Karpas-422 (cell line): ENCODE measurements around the gene CCSER1. TPM values are rescaled to one million over a fixed set of nuclear protein-coding genes. Genes with fewer than 3 reads are reported as not detected.

Source experiments
- DNase-seq: peaks from one replicate; pipeline ENCODE4 v3.0.0-alpha.2; 2015
- H2AFZ ChIP-seq: fragments of 200-600 bp; sonication (generic); 2 replicates; pipeline ENCODE4 v1.6.1; 2014; ENCODE audit warnings: antibody characterized with exemption, low read length, mixed read lengths
- H3K27ac ChIP-seq: fragments of 200-600 bp; sonication (generic); 2 replicates; pipeline ENCODE4 v1.5.1; 2014; ENCODE audit warnings: mild to moderate bottlenecking, low read length, moderate library complexity
- H3K27me3 ChIP-seq: fragments of 200-600 bp; sonication (generic); 2 replicates; pipeline ENCODE4 v1.6.1; 2014; ENCODE audit warnings: low read length, mixed read lengths
- H3K36me3 ChIP-seq: fragments of 200-600 bp; sonication (generic); 2 replicates; pipeline ENCODE4 v1.6.1; 2014; ENCODE audit warnings: low read length, mixed read lengths; ENCODE audit not compliant: insufficient read depth
- H3K4me1 ChIP-seq: fragments of 200-600 bp; sonication (generic); 2 replicates; pipeline ENCODE4 v1.6.1; 2014; ENCODE audit warnings: mild to moderate bottlenecking, low read length, mixed read lengths
- H3K4me2 ChIP-seq: fragments of 200-600 bp; sonication (generic); 2 replicates; pipeline ENCODE4 v1.6.1; 2014; ENCODE audit warnings: low read length, low read depth, mild to moderate bottlenecking; ENCODE audit not compliant: poor library complexity, severe bottlenecking
- H3K4me3 ChIP-seq: fragments of 200-600 bp; sonication (generic); 2 replicates; pipeline ENCODE4 v1.5.1; 2014; ENCODE audit warnings: mild to moderate bottlenecking, antibody characterized with exemption, low read length, mixed read lengths
- H3K79me2 ChIP-seq: fragments of 200-600 bp; sonication (generic); 2 replicates; pipeline ENCODE4 v1.6.1; 2014; ENCODE audit warnings: mild to moderate bottlenecking, low read length, mixed read lengths
- H3K9ac ChIP-seq: fragments of 200-600 bp; sonication (generic); 2 replicates; pipeline ENCODE4 v1.6.0; 2014; ENCODE audit warnings: low read length
- H3K9me2 ChIP-seq: fragments of 200-600 bp; sonication (generic), shearing (Covaris generic); replicated peaks from 2 replicates; pipeline ENCODE4 v1.6.0; 2014; ENCODE audit warnings: mild to moderate bottlenecking, low read length, moderate library complexity; ENCODE audit not compliant: insufficient read depth
- H3K9me3 ChIP-seq: fragments of 300-700, 200-600 bp; sonication (generic); 2 replicates; pipeline ENCODE4 v1.6.1; 2014; ENCODE audit warnings: low read length, mixed read lengths
- H4K20me1 ChIP-seq: fragments of 200-600 bp; sonication (generic); 2 replicates; pipeline ENCODE4 v1.6.1; 2014; ENCODE audit warnings: mild to moderate bottlenecking, antibody characterized with exemption, low read length, low read depth; ENCODE audit not compliant: insufficient read depth
- total RNA-seq: library from RNA; depleted of rRNA; stranded (reverse); fragments of >200 nt; shearing (Covaris generic); gene quantifications from 2 replicates; pipeline ENCODE4 v1.2.3, GENCODE V29; 2014; ENCODE audit warnings: low replicate concordance

The CCSER1 gene
- total RNA-seq, 1 experiment from 2014 or later = 3.6 TPM

DNA sequence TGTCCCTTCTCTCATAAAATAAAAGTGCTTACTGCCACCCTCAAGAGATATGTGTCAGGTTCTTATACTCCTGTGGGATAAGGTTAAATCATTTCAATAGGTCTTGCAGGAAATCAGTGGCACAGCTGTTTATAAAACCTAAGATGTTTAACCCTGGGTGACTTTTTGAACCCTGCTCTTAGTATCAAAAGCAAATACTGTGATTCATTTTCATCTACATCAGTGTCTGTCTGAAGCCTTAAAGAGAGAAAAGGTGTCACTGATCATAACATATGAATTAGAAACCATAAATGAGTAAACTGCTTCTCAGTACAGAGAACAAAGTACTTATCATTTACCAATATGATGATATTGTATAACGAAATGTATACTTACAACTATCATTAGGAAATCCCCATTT is 59.0 kb downstream of the CCSER1 start:
- H3K27me3 ChIP-seq = no peaks in the 10 kb centered on the region

DNA sequence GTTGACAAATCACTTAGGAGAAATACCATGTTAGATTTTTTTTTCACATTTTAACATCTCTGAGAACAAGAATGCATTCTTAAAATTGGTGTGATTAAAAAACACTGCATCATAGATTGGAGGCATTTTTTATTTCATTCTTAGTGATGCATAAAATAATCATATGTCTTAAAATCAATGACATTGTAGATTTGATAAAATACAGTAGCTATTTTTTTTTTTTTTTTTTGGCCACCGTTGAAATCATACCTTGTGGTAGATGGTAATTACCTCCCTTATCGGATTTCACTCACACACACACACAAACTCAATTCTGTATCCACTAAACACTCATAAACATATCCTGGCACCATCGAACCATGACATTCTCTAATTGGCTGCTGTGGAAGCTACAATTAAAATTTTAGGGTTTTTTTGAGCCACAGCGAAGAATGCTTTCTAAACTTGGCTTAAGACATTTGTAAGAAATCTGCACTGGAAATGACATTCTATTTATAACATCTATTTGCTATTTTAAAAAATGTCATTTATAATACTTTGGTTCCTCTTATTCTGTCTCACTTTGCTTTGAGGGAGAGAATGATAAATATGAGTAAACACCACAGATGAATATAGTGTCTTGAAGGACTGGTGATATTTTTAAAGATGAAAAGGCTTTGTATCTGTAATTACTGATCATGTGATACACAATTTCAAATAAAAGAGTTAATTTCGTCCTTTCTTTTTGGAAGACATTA is 60.1 kb downstream of the CCSER1 start:
- no peaks in the 10 kb centered on the region for H3K9me2 ChIP-seq
- H3K4me3 ChIP-seq = no peak overlapping the region
- no peak overlapping the region for H3K27ac ChIP-seq
- peaks cover 3% of the 10 kb centered on the region; the same call in 1 of the 2 replicates for H3K4me1 ChIP-seq
- H2AFZ ChIP-seq = no peak overlapping the region
- DNase-seq = no peak
- H3K9me3 ChIP-seq = no peaks in the 10 kb centered on the region
- H3K79me2 ChIP-seq = no peaks in the 10 kb centered on the region
- no peaks in the 10 kb centered on the region for H3K27me3 ChIP-seq
- H3K9ac ChIP-seq = no peak overlapping the region
- H3K36me3 ChIP-seq = no peaks in the 10 kb centered on the region
- no peaks in the 10 kb centered on the region for H4K20me1 ChIP-seq
- H3K4me2 ChIP-seq = no peak overlapping the region

More for the DNA sequence above, 59.0 kb downstream of the CCSER1 start:
- Histone ChIP-seq H3K27ac (no peak overlapping the region), H3K36me3 (no peaks in the 10 kb centered on the region), H3K4me1 (peaks cover 3% of the 10 kb centered on the region; the same call in 1 of the 2 replicates), H2AFZ (no peak overlapping the region), H3K9me2 (no peaks in the 10 kb centered on the region), H3K4me3 (no peak overlapping the region), H3K9me3 (no peaks in the 10 kb centered on the region), H4K20me1 (no peaks in the 10 kb centered on the region), H3K9ac (no peak overlapping the region), H3K79me2 (no peaks in the 10 kb centered on the region), H3K4me2 (no peak overlapping the region)
- no peak for DNase-seq

- no peak for DNase-seq
- H3K9ac ChIP-seq = no peak overlapping the region
Observed at GRCh38 chr4:90189178-90189577, 62.0 kb downstream of the CCSER1 start.

GRCh38 chr4:90189946-90190345 is 62.8 kb downstream of the CCSER1 start:
- Histone ChIP-seq H3K27ac (no peak overlapping the region), H3K27me3 (no peaks in the 10 kb centered on the region), H3K4me1 (peaks cover 3% of the 10 kb centered on the region; the same call in 1 of the 2 replicates), H3K9ac (no peak overlapping the region), H3K36me3 (no peaks in the 10 kb centered on the region), H4K20me1 (no peaks in the 10 kb centered on the region), H3K9me3 (no peaks in the 10 kb centered on the region), H3K4me2 (no peak overlapping the region), H3K4me3 (no peak overlapping the region), H3K79me2 (no peaks in the 10 kb centered on the region), H3K9me2 (no peaks in the 10 kb centered on the region), H2AFZ (no peak overlapping the region)
- no peak for DNase-seq

More at GRCh38 chr4:90189178-90189577, 62.0 kb downstream of the CCSER1 start:
- Histone ChIP-seq H3K4me2 (no peak overlapping the region), H3K9me2 (no peaks in the 10 kb centered on the region), H3K36me3 (no peaks in the 10 kb centered on the region), H3K9me3 (no peaks in the 10 kb centered on the region), H3K4me3 (no peak overlapping the region), H4K20me1 (no peaks in the 10 kb centered on the region), H3K27me3 (no peaks in the 10 kb centered on the region), H3K27ac (no peak overlapping the region), H2AFZ (no peak overlapping the region), H3K4me1 (peaks cover 3% of the 10 kb centered on the region; the same call in 1 of the 2 replicates), H3K79me2 (no peaks in the 10 kb centered on the region)

DNA sequence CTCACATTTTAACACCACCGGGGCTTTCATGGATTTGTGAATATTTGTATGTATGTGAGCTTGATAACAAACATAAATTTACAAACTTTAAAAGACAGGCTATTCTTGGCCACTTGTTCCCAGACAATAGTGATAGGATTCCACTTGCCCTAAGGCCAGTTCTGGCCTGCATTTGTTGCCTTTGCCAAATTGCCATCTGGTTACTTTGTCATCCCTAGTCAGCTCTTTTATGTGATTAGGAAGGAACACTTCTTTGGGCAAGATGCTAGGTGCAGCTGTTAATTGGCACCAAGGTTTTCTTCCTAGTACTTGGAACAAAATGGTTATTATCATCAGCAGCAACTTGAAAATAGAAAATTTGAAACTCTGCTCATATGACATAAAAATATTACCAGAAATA is 63.3 kb downstream of the CCSER1 start:
- no peak overlapping the region for H3K4me3 ChIP-seq
- no peak overlapping the region for H2AFZ ChIP-seq
- H3K9ac ChIP-seq = no peak overlapping the region
- H3K27ac ChIP-seq = no peak overlapping the region
- no peaks in the 10 kb centered on the region for H4K20me1 ChIP-seq
- peaks cover 3% of the 10 kb centered on the region; the same call in 1 of the 2 replicates for H3K4me1 ChIP-seq
- H3K79me2 ChIP-seq = no peaks in the 10 kb centered on the region
- no peaks in the 10 kb centered on the region for H3K9me3 ChIP-seq
- no peaks in the 10 kb centered on the region for H3K36me3 ChIP-seq
- H3K4me2 ChIP-seq = no peak overlapping the region
- H3K27me3 ChIP-seq = no peaks in the 10 kb centered on the region
- H3K9me2 ChIP-seq = no peaks in the 10 kb centered on the region
- no peak for DNase-seq

DNA sequence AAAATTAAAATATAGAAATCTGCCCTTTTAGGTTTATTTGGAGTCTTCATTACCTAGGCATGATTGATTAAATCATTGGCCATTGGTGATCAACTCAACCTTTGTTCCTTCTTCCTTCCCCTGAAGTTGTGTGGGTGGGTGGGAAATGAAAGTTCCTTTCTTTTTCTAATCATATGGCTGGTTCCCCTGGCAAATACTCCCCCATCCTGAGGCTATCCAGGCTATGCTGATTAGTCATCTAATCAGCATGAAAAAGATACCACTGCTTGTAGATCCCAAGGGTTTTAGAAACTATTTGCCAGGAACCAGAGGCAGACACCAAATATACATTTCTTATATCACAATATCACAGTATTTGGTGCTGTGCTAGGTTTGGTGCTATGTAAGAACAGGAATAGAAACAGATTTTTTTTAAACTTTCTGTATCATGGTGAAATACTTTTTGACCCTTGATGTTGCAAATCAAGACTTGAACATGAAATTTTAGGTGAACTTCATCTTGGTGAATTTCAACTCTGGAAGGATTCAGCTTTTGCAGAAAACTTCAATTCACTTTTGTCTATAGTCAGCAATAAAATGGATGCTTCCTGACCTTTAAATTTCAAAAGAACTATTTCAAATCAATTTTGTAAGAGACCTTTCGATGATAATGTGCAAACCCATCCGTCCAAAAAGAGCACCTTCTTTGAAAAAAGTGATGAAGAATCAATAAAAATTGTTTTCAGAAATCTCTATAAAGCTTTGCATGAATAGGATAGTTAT is 71.1 kb downstream of the CCSER1 start:
- H3K36me3 ChIP-seq = no peaks in the 10 kb centered on the region
- H3K9me2 ChIP-seq = no peaks in the 10 kb centered on the region
- no peak overlapping the region for H3K9ac ChIP-seq
- H3K79me2 ChIP-seq = no peaks in the 10 kb centered on the region
- no peak overlapping the region for H3K4me3 ChIP-seq
- no peak overlapping the region for H3K27ac ChIP-seq
- no peaks in the 10 kb centered on the region for H3K9me3 ChIP-seq
- no peak for DNase-seq
- no peak overlapping the region for H3K4me2 ChIP-seq
- H4K20me1 ChIP-seq = no peaks in the 10 kb centered on the region
- H3K27me3 ChIP-seq = no peaks in the 10 kb centered on the region
- H2AFZ ChIP-seq = no peak overlapping the region
- H3K4me1 ChIP-seq = no peaks in the 10 kb centered on the region

- Histone ChIP-seq H2AFZ (no peak overlapping the region), H4K20me1 (no peaks in the 10 kb centered on the region), H3K27ac (no peak overlapping the region), H3K9me2 (no peaks in the 10 kb centered on the region), H3K9me3 (no peaks in the 10 kb centered on the region), H3K9ac (no peak overlapping the region), H3K27me3 (no peaks in the 10 kb centered on the region), H3K4me2 (no peak overlapping the region), H3K79me2 (no peaks in the 10 kb centered on the region), H3K36me3 (no peaks in the 10 kb centered on the region), H3K4me1 (no peaks in the 10 kb centered on the region), H3K4me3 (no peak overlapping the region)
- no peak for DNase-seq
Observed at GRCh38 chr4:90207887-90208454, 80.8 kb downstream of the CCSER1 start.

GRCh38 chr4:90209922-90210321 is 82.7 kb downstream of the CCSER1 start:
- H3K4me3 ChIP-seq = no peak overlapping the region
- H3K9me3 ChIP-seq = no peaks in the 10 kb centered on the region
- no peak overlapping the region for H3K9ac ChIP-seq
- H3K27ac ChIP-seq = no peak overlapping the region
- DNase-seq = no peak
- H3K4me1 ChIP-seq = no peaks in the 10 kb centered on the region
- H3K36me3 ChIP-seq = no peaks in the 10 kb centered on the region
- no peak overlapping the region for H3K4me2 ChIP-seq
- H2AFZ ChIP-seq = no peak overlapping the region
- no peaks in the 10 kb centered on the region for H3K79me2 ChIP-seq
- no peaks in the 10 kb centered on the region for H3K9me2 ChIP-seq
- no peaks in the 10 kb centered on the region for H4K20me1 ChIP-seq
- no peaks in the 10 kb centered on the region for H3K27me3 ChIP-seq
